GM11168 (cell line): ENCODE data around the gene EXO1.
"Not testable (repeated sequence)": the region's sequence is repeated elsewhere in the genome, so short reads cannot be mapped to it uniquely, and the experiment has no call there.

Experiments used
- in situ Hi-C: fragments of 300-500 bp; cut with MboI; formaldehyde crosslinking; loops from one replicate; pipeline ENCODE4 v1.12.0; 2022; ENCODE audit warnings: low sequenced_read_pairs; ENCODE audit not compliant: unreplicated experiment

EXO1 gene

GRCh38 chr1:241847796-241848685, at the start of gene EXO1:
Gene EXO1 (plus strand): TSS chr1:241848204. CDS start chr1:241850426, 2,222 bp downstream.
- in situ Hi-C loops, result loop anchor here (25.0 kb wide), 1 partner anchor 311 kb away; the partner anchor contains the start of gene KMO

GRCh38 chr1:241799416-241799815, 48.6 kb upstream of the EXO1 start:
- in situ Hi-C loops, result no loop called here

GRCh38 chr1:241800640-241801039, 47.4 kb upstream of the EXO1 start:
- in situ Hi-C loops, result no loop called here

GRCh38 chr1:241802863-241803262, 45.1 kb upstream of the EXO1 start:
- in situ Hi-C loops, result no loop called here

- in situ Hi-C loops, result not testable (repeated sequence)
These were observed 43.3 kb upstream of the EXO1 start for GRCh38 chr1:241804706-241805105.

GRCh38 chr1:241808265-241808664, 39.7 kb upstream of the EXO1 start:
- in situ Hi-C loops, result no loop called here

- in situ Hi-C loops, result loop anchor here (10.0 kb wide), 1 partner anchor 196 kb away; no protein-coding TSS in a partner anchor
These were observed 37.1 kb upstream of the EXO1 start for GRCh38 chr1:241810769-241811405.

- in situ Hi-C loops, result loop anchor here (10.0 kb wide), 1 partner anchor 199 kb away; no protein-coding TSS in a partner anchor
These were observed 34.2 kb upstream of the EXO1 start for GRCh38 chr1:241813768-241814320.

- in situ Hi-C loops, result loop anchor here (10.0 kb wide), 1 partner anchor 201 kb away; no protein-coding TSS in a partner anchor
These were observed 32.0 kb upstream of the EXO1 start for GRCh38 chr1:241816008-241816407.

GRCh38 chr1:241817331-241817792, 30.6 kb upstream of the EXO1 start:
- in situ Hi-C loops, result loop anchor here (10.0 kb wide), 1 partner anchor 203 kb away; no protein-coding TSS in a partner anchor

- in situ Hi-C loops, result loop anchor here (10.0 kb wide), 1 partner anchor 203 kb away; no protein-coding TSS in a partner anchor
These were observed 29.9 kb upstream of the EXO1 start for GRCh38 chr1:241817956-241818612.

GRCh38 chr1:241819340-241819866, 28.6 kb upstream of the EXO1 start:
- in situ Hi-C loops, result loop anchor here (10.0 kb wide), 1 partner anchor 205 kb away; no protein-coding TSS in a partner anchor

GRCh38 chr1:241821363-241821762, 26.6 kb upstream of the EXO1 start:
- in situ Hi-C loops, result no loop called here

GRCh38 chr1:241822846-241823245, 25.2 kb upstream of the EXO1 start:
- in situ Hi-C loops, result no loop called here

- in situ Hi-C loops, result no loop called here
These were observed 24.1 kb upstream of the EXO1 start for GRCh38 chr1:241823925-241824324.

- in situ Hi-C loops, result loop anchor here (25.0 kb wide), 1 partner anchor 288 kb away; the partner anchor contains the start of gene KMO
These were observed 22.4 kb upstream of the EXO1 start for GRCh38 chr1:241825581-241825980.

GRCh38 chr1:241826613-241827012, 21.4 kb upstream of the EXO1 start:
- in situ Hi-C loops, result loop anchor here (25.0 kb wide), 1 partner anchor 289 kb away; the partner anchor contains the start of gene KMO

GRCh38 chr1:241827264-241827663, 20.7 kb upstream of the EXO1 start:
- in situ Hi-C loops, result loop anchor here (25.0 kb wide), 1 partner anchor 290 kb away; the partner anchor contains the start of gene KMO

GRCh38 chr1:241828463-241829021, 19.5 kb upstream of the EXO1 start:
- in situ Hi-C loops, result loop anchor here (25.0 kb wide), 1 partner anchor 291 kb away; the partner anchor contains the start of gene KMO
